NCI-H1417 treated with DMSO at 0.1 percent for 48 hours (cell line): Measurements from ENCODE around the gene FUT7.

ENCODE experiments used
- DNase-seq: peaks from one replicate; lab custom pipeline; 2025; lab: John Stamatoyannopoulos, UW

Gene FUT7

DNA sequence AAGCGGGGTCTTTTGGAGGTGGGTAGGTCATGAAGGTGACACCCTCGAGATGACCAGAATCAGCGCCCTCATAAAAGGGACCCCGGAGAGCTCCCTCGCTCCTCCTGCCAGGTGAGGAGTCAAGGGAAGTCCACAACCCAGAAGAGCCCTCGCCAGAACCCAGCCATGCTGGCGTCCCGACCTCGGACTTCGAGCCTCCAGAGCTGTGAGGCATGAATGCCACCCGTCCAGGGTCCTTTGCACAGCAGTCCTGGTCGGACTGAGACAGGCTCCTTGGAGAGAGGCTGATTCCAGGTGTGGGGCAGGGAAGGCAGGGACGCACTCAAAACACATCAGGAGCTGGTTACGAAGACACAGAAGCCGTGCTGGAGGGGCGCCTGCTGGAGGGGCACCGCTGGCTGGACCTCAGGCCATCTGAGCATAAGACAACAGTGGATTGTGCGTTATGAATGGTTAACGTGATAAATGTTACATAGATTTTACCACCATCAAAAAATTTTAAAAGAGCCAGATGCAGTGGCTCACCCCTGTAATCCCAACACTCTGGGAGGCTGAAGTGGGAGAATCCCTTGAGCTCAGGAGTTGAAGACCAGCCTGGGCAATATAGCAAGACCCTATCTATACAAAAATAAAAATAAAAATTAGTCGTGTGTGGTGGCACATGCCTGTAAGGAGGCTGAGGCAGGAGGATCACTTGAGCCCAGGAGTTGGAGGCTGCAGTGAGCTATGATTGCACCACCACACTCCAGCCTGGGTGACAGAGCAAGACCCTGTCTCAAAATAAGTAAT, 29.8 kb downstream of the FUT7 start:
- DNase-seq = no peak

DNA sequence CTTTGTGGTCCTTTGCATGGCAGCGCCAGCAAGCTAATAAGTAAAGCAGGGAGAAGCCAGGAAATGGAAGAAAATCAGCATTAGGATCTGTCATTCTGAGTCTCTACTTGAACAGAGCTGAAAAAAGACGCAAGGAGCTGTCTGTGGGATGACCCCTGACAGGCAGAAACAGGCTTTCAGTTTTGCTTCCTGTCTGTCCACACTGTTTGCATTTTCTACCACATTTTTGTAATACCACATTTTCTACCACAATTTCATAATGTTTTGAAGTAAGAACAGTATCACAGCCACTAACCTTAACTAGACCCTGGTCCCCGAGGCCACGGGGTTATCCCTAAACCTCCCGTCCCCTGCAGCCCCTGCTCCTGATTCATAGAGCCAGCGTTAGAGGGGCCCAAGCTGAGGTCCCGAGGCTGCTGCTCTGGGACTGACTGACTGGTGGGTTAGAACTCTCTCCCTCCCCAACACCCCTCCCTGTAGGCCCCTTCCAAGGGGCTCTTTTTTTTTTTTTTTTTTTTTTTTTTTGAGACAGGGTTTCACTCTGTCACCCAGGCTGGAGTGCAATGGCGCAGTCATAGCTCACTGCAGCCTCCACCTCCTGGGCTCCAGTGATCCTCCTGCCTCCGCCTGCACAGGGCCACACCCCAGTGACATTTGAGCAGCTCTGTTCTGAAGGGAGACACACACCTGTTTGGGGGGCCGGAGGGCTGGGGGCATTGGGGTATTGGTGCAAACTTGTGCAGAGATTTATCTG, 31.5 kb downstream of the FUT7 start:
- no peak for DNase-seq

DNA sequence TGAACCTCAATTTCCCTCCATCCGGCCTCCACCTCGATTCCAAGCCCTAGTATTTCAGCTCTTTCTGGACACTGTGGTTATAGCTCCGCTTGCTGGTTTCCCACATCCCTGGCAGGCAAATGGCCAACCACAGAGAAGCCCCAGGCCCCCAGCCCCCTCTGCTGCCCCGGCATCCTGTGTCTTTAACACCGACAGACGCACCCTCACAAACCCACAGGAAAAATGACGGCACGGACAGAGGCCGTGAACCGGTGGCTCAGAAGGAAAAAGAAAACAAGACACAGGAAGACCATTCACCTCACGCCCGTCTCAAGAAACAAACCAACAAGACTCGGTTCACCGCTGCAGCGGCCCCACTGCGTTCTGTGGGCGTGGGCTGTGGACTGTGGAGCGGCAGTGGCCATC, 34.1 kb downstream of the FUT7 start:
- DNase-seq = no peak

DNA sequence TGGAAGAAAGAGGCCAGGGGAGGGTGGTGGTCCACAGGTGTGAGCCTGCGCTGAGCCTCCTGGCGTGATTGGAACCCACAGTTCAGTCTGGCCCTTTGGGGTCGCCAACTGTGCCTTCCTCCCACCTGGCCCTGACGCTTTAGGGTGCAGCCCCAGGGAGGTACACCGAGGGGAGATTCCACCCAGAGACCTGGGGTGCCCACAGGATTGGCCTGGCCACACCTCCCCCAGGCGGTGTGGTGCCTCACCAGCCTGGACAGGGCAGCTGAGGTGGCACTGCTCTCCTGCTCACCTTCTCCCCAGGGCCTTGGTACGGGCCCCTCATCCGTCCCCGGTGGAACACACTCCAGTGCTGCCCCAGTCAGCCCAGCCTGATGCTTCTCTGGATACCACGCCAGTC, 34.5 kb downstream of the FUT7 start:
- no peak for DNase-seq

DNA sequence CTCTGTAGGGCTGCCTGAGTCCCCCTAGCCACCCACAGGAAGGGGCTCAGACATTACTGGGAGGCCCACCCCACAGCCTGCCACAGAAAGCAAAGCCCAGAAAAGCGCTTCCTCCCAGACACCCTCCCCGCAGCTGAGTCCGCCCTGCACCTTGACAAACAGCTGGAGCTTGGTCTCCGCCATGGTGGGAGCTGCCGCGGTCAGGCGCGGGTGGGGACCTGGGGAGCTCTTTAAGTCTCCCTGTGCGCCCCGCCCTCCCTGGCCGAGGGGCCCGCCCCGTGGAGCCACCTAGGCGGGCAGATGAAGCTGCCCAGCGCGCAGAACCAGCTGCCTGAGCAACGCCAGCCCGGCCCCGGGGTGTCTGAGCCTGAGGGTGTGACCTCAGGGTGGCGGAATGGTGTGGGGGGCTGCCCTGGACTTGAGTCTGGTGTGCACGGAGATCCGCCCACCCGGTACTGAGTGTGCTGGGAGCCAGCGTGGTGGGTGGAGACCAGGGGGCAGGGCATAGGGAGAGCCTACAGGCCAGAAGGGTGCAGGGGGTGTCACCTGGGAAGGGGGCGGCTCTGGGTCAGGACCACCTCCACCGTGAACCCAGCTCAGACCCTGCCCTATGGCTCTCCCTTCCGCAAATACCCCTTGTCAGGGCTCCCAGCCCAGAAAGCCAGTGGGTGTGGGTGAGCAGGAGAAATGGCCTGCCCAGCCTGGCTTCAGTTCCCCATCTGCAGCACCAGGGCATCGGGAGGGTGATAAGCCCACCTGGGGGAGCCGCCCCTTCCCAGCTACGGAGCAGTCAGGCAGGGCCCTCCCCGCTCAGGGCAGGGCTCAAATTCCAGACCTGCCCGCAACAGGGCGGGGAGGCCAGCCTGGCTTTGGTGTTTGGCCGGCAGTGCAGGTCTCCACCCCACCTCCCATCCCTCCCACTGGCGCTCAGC, 35.3 kb downstream of the FUT7 start, which contains the start of gene CLIC3:
TSS of gene CLIC3 (minus strand) at position 208 of the 932 bp plus-strand sequence. CDS start at position 183, 25 bp downstream.
- DNase-seq = no peak

DNA sequence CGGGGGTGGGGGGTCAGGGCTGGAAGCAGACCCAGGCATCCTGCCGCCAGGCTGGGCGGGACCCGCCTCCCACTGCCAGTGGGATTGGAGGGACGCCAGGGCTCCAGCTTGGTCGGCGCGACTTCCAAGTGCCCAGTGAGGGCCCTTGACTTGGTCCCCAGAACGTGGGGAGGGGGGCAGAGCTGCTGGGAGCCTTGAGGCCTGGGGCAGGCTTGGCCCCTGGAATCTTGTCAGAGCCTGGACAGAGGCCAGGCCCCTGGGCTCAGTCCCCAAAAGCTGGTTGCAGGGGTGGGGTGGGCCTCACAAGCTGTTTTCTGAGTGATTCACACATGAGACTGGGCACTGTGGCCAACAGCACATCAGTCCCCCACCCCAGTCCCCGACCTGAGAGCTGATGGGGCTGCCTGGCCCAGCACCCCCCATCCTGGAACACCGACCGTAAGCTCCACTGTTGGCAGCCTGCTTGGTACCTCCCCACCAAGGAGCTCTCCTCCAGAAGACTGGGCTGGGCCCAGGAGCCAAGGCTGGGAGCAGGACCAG, 36.0 kb downstream of the FUT7 start:
- DNase-seq = no peak

DNA sequence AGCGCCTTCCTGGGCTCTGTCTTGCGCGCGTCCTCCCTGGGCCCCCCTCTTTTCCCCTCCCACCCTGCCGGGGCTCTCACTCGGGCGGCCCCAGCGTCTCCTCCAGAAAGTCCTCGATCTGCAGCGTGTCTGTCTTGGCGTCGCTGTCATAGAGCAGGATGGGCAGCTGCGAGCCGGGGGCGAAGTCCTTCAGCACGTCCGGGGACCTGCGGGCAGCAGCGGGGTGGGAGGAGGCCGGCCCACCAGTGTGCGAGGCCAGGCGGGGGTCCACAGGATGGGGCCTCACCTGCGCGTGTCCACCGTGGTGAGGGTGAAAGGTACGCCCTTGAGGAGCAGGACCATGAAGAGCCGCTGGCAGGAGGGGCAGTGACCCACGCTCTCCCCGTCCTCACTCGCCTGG, 36.5 kb downstream of the FUT7 start:
- DNase-seq = no peak

DNA sequence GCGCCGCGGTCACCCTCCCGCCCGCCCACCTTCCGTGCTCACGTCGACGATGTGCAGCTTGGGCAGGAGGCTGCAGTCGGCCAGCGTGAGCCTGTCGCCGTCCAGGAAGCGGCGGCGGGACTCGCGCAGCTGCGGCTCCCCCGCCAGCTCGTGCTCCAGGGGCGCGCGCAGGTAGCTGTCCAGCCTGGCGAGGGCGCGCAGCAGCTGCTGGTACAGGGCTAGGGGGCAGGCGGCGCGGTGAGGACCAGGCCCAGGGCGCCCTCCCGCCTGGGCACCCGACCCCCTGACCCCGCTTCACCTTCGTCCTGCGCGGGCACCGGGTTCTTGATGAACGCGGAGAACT, 37.0 kb downstream of the FUT7 start:
- DNase-seq = no peak

DNA sequence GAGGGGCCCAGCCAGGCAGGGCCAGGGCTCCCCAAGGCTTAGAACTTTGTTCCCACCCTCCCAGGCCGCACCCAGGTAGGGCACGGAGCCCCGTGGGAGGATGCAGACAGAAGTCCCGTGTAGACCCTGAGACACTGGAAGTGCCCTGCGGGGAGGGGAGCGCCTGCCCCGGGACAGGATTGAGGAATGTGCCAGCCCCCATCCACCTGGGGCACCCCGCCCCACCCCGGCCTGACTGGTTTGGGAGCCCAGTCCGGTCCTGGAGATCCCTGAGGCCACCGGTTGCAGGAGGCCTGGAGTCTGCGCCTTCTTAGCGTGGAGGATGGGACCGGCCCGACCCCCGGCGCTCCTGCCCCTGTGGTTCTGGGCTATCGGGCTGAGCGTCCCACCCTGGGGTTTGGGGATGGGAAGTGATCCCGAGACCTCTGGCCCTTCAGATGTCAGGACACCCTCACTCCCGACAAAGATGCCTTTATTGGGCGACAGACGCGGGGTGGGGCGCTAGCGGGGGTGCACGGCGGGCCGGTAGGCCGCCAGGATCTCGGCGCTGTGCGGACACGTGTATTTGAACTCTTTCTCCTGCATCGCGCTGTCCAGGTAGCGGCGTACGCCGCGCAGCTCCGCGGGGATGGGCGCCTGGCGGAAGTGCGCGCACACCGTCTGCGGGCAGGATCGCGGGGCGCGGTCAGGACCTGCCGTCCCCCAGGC, 37.6 kb downstream of the FUT7 start:
- DNase-seq = no peak

DNA sequence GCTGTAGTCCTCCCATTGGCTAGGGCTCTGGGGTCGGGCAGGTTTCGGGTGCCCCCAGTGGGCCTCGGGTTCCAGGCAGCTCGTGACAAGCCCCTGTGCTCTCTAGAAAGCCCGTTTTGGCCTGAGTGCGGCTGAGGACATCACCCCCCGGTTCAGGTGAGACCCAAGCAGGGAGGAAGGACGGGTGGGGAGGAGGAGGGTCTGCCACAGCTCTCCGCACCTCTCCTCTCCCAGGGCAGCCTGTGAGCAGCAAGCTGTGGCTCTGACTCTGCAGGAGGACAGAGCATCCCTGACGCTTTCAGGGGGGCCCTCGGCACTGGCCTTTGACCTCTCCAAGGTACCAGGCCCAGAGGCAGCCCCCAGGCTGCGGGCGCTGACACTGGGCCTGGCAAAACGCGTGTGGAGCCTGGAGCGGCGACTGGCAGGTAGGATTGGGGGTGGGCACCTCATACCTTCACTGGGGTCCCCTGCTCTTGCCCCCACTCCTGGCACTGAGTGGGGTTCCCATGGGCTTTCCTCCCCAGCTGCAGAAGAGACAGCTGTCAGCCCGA, 39.0 kb downstream of the FUT7 start:
- DNase-seq = no peak

DNA sequence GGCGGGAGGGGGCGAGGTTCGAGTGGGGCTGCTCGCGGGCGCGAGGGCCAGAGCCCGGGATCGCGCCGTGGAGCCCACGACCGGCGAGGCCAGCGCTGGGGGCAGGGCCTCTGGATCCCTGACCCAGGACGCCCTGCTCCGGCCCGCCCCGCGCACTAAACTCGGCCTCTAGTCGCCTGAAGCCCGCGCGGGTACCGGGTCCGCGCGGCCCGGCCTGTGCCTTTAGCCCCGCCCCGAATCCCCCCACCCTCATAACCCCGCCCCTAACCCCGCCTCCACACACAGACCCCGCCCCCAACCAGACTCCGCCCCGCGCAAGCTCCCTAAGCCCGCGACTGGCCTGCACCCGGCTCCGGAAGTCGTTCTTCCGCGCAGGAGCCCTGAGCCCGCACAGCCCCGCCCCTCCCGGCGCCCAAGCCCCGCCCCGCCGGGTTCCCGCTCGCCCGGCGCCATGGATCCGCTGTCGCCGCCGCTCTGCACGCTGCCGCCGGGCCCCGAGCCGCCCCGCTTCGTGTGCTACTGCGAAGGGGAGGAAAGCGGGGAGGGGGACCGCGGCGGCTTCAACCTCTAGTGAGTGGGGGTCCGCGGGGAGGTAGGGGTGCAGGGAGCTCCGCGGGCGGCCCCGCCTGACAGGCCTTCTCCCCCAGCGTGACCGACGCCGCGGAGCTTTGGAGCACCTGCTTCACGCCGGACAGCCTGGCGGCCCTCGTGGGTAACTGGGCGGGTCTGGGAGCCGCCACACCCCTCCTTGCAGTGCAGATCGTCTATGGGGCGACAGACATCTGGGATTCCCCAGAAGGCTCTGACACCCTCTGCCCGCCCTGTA, 39.7 kb downstream of the FUT7 start, which contains the start of gene PAXX:
TSS of gene PAXX (plus strand) at position 430 of the 826 bp plus-strand sequence. CDS start at position 452, 22 bp downstream.
- no peak for DNase-seq

DNA sequence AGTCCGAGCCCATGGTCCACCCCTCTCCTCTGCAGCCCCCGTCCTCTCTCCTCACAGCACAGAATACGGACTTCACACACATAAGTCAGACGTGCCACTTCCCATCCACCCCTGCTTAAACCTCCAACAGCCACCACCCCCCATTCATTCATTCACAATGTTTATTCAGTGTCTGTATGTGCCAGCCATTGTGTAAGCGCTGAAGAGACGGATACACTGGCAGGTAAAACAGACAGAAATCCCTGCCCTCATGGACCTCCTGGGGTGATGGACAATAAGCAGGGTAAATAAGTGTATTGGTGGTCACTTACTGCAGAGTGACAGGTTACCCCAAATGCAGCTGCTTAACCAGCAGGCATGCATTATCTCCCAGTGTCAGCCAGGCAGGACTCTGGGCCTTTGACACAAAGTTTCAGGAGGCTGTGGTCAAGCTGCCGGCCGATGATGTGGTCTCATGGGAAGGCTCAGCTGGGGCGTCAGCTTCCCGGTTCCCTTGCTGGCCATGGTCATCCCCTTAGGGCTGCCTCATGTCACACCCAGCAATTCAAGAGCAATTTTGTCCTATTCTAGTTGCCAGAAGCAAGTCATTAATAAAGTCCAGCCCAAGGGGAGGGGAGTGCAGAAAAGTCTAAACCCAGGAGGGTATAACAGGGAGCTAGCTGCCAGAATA, 41.5 kb downstream of the FUT7 start:
- DNase-seq = no peak

DNA sequence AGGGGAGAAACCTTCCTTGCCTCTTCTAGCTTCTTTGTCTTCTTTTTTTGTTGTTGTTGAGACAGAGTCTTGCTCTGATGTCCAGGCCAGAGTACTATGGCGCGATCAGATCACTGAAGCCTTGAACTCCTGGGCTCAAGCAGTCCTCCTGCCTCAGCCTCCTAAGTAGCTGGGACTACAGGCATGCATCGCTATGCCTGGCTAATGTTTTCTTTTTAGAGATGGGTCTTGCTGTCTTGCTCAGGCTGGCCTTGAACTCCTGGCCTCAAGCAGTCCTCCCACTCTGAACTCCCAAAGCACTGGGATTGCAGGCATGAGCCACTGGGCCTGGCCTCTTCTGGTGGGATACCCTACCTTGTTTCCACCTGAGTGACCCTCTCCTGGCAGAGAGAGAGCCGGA, 43.0 kb downstream of the FUT7 start:
- DNase-seq = no peak

DNA sequence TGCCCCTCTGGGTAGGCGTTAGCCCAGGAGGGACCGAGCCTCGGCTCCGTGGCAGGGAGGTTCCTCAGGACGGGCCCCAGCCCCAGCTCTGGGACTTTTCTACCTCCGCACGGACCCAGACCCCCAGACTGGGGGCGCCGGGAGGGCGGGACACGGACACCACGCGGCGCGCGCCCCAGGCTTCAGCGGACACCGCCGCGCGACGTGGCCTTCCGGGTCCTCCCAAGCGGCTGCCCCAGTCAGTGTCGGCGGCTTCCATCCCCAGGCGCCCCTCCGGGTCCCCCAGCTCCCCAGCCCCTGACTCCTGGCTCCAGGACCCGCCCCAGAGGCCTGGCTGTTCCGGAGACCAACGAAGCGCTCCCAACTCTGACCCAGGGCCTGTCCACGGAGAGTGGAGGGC, 46.0 kb downstream of the FUT7 start:
- no peak for DNase-seq

DNA sequence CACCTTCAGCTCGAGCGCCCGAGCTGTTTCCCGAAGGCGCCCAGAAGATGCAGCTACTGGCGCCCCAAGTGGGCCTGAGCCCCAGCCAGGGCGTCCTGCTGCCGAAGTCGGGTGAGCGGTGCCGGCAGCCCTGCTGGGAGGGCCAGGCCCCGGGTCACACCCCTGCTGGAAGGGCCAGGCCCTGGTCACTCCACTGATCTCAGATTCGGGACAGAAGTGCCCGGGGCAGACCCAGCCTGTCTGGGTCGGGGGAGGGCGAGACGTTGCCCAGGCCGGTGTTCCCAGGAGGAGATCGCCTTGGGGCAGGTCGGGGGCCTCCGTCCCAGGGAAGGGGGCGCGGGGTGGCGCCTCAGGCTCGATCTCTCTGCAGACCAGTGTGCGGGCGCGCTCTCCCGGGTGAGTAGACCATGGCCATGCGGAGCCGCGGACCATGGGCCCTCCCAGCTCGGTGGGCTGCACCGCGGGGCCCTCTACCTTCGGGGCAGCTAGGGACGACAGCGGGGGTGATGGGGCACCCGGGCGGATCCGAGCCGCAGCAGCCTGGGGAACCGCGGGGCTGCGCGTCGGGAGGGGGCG, 46.8 kb downstream of the FUT7 start:
- no peak for DNase-seq

DNA sequence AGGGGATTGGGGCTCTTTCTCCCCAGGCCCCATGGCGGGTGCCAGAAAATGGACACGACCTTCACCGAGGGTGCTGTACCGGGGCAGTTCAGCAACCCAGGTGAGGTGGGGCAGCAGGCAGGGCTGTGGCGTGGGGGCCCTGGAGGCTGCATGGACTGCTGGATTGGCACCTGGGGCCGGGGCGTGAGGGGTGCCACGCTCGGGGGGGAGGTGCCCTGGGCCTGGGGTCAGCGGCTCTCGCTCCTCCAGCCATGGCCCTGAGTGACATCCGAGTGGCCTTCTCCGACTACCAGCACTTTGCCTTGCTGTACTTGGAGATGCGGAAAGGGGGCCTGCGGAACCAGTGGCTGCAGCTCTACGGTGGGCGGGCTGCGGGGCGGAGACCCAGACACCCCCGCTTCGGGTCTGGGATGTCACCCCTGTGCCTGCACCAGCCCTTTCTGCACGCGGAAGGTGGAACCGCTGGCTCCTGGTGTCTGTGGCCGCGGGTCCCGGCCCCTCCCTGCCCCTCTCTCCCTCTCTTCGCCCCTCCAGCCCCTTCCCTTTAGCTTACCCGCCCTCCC, 47.3 kb downstream of the FUT7 start:
- DNase-seq = no peak

DNA sequence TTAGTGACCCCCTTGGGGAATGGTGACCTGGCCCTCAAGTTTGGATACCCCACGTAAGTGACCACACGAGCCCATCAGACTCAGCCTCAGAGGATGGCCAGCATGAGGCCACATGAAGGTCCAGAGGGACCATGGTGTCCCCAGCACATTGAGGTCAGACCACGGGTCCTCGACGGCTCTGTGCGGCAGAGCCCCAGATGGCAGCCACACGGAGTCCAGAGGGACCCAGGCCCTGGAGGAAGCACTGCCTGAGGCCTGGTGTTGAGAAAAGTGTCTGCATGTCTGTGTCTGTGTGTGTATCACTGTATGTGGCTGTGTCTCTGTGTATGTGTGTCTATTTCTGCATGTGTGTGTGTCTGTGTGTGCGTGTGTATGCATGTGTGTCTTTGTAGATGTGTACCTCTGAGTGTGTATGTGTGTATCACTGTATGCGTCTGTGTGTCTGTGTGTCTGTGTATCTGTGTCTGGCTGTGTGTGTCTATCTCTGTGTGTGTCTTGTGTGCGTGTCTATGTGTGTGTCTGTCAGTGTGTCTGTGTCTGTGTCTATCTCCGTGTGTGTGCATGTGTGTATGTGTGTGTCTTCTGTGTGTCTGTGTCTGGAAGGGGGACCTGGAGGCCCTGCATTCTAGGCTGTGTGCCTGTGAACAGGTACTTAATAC, 48.1 kb downstream of the FUT7 start:
- DNase-seq = no peak

DNA sequence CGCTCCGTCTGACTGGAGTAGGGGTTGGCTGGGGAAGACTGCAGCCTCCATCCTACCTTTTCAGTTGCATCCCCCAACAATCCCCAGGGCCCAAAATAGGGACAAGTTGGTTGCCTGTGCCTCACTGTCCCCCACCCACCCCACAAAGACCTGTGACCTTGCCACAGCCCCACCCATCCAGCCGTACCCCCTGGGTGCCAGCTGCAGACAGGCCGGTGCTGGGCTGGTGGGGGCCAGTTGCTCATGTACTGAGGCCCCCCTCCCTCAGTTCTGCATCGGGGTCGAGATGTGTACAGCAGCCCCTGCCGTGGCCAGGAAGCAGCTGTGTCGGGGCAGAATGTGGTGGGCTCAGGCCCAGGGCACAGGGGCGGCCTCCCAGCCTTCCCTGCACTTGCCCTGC, 48.7 kb downstream of the FUT7 start:
- no peak for DNase-seq
